Ectodermal cell (in vitro differentiated cells): ENCODE results near the gene MARS1.
"Not testable (repeated sequence)": the region's sequence is repeated elsewhere in the genome, so short reads cannot be mapped to it uniquely, and the experiment has no call there.

ENCODE experiments used
- H3K27ac ChIP-seq: 2 replicates; pipeline ENCODE4 v1.7.0; 2013; ENCODE audit warnings: mild to moderate bottlenecking, low read depth, low read length; ENCODE audit not compliant: insufficient read depth, poor library complexity, severe bottlenecking
- H3K27me3 ChIP-seq: 2 replicates; pipeline ENCODE4 v1.7.0; 2013; ENCODE audit warnings: mild to moderate bottlenecking, low read length; ENCODE audit not compliant: insufficient read depth, control insufficient read depth, poor library complexity, severe bottlenecking
- H3K36me3 ChIP-seq: one replicate; pipeline ENCODE4 v1.7.0; 2013; ENCODE audit warnings: low read length; ENCODE audit not compliant: control insufficient read depth, insufficient read depth
- H3K4me1 ChIP-seq: one replicate; pipeline ENCODE4 v1.7.0; 2013; ENCODE audit warnings: low read length; ENCODE audit not compliant: control insufficient read depth, insufficient read depth
- H3K4me3 ChIP-seq: 2 replicates; pipeline ENCODE4 v1.7.0; 2013; ENCODE audit warnings: low read depth, low read length, control low read depth; ENCODE audit not compliant: insufficient read depth
- H3K9me3 ChIP-seq: 2 replicates; pipeline ENCODE4 v1.7.0; 2013; ENCODE audit warnings: mild to moderate bottlenecking, low read length, moderate library complexity; ENCODE audit not compliant: control insufficient read depth
- WGBS, 2 experiments: methylation state at CpG; one replicate each; pipeline ENCODE4 v1.1.7; 2013; ENCODE audit warnings: missing lambda C conversion rate in 2 of 2; 5-methylcytosine and 5-hydroxymethylcytosine counted together

The MARS1 gene

GRCh38 chr12:57495051-57495701, 7.3 kb downstream of the MARS1 start:
- H3K4me1 ChIP-seq, H3K4me3 ChIP-seq, H3K9me3 ChIP-seq, H3K27ac ChIP-seq, H3K27me3 ChIP-seq: not testable (repeated sequence)
- 93 to 94% methylated on average over 46 to 48 of the region's 48 CpGs for WGBS, 2 experiments
- peaks cover 45% of the 10 kb centered on the region for H3K36me3 ChIP-seq

DNA sequence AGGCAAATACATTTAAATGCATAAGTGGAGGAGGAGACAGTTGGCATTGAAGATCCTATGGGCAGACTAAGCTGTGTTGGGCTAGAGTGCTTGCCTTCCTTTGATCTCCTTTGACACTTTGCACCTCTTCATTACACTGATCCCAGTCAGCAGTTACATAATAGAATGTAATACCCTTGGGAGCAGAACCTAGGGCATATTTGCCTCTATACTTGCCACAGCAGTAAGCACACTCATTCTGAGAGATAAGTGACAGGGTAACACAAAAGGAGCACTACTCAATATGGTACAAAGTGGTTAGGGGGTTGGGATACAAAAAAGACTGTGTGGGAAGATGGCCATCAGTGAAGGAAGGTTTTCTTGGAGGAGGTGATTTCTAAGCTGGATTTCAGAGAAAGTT, 9.0 kb downstream of the MARS1 start:
- Histone ChIP-seq H3K27me3 (no peaks in the 10 kb centered on the region), H3K4me3 (no peak overlapping the region), H3K4me1 (no peaks in the 10 kb centered on the region), H3K9me3 (no peaks in the 10 kb centered on the region), H3K27ac (no peak overlapping the region), H3K36me3 (peaks cover 45% of the 10 kb centered on the region)

- Histone ChIP-seq H3K36me3 (peaks cover 48% of the 10 kb centered on the region), H3K27me3 (no peaks in the 10 kb centered on the region), H3K9me3 (no peaks in the 10 kb centered on the region), H3K4me1 (no peaks in the 10 kb centered on the region), H3K4me3 (no peak overlapping the region), H3K27ac (no peak overlapping the region)
- 95 to 96% methylated on average over 12 of the region's 12 CpGs for WGBS, 2 experiments
Measured at GRCh38 chr12:57497223-57498131, 9.6 kb downstream of the MARS1 start.

DNA sequence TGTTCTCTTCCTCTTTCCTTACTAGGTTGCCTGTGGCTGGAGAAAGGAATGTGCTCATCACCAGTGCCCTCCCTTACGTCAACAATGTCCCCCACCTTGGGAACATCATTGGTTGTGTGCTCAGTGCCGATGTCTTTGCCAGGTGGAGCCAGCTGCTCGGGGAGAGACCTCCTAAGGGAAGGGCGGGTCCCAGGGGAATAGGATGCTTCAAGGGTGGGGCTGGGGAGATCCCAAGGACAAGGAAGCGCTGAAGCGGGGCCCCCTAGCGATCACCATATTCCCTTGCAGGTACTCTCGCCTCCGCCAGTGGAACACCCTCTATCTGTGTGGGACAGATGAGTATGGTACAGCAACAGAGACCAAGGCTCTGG, 10.2 kb downstream of the MARS1 start:
- Histone ChIP-seq H3K27ac (no peak overlapping the region), H3K9me3 (no peaks in the 10 kb centered on the region), H3K4me1 (no peaks in the 10 kb centered on the region), H3K4me3 (no peak overlapping the region), H3K27me3 (no peaks in the 10 kb centered on the region), H3K36me3 (peaks cover 48% of the 10 kb centered on the region)
- WGBS, 2 experiments = 94 to 96% methylated on average over 9 of the region's 9 CpGs

DNA sequence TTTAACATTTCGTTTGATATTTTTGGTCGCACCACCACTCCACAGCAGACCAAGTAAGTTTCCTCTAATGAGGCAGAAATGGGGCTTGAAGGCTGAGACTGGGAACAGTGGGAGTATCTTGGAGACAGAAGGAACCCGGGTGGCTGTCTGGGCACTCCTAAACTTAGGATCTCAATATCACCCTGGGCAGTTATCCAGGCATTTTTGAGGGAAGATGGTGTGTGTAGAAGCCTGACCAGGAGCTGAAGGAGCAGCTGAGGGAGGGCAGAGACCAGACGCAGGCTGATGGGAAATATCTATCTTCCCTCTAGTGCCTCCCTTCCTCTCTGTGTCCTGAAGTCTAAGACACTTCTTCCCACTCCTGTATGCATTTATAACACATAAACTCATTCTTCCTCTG, 10.7 kb downstream of the MARS1 start:
- WGBS, 2 experiments = 91 to 97% methylated on average over 4 of the region's 4 CpGs
- Histone ChIP-seq H3K27me3 (no peaks in the 10 kb centered on the region), H3K9me3 (no peaks in the 10 kb centered on the region), H3K4me3 (no peak overlapping the region), H3K4me1 (no peaks in the 10 kb centered on the region), H3K36me3 (peaks cover 48% of the 10 kb centered on the region), H3K27ac (no peak overlapping the region)

DNA sequence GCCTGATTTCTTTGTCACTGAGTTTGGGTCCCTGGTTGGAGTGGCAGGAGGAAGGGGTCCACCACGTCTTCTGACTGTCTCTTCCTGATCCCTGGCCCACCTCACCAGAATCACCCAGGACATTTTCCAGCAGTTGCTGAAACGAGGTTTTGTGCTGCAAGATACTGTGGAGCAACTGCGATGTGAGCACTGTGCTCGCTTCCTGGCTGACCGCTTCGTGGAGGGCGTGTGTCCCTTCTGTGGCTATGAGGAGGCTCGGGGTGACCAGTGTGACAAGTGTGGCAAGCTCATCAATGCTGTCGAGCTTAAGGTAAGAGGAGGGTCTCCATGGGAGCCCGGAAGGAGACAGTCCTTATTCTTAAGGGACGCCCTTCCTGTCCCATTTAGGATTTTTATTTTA, 12.3 kb downstream of the MARS1 start:
- no peaks in the 10 kb centered on the region for H3K4me1 ChIP-seq
- H3K27me3 ChIP-seq = no peaks in the 10 kb centered on the region
- no peak overlapping the region for H3K27ac ChIP-seq
- no peak overlapping the region for H3K4me3 ChIP-seq
- H3K9me3 ChIP-seq = no peaks in the 10 kb centered on the region
- H3K36me3 ChIP-seq = peaks cover 60% of the 10 kb centered on the region
- WGBS, 2 experiments = 97% methylated on average over 11 of the region's 11 CpGs

DNA sequence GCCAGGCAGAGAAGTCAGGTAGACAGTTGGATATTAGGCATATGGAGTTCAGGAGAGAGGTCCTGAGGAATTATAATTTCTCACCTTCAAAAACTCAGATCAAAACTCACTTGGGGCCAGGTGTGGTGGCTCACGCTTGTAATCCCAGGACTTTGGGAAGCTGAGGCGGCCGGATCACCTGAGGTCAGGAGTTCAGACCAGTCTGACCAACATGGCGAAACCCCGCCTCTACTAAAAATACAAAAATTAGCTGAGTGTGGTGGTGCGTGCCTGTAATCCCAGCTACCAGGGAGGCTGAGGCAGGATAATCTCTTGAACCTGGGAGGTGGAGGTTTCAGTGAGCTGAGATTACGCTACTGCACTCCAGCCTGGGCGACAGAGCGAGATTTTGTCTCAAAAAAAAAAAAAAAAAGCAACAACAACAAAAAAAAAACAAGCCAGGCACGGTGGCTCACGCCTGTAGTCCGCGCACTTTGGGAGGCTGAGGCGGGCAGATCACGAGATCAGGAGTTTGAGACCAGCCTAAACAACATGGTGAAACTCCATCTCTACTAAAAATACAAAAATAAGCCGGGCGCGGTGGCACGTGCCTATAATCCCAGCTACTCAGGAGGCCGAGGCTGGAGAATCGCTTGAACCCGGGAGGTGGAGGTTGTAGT, 14.6 kb downstream of the MARS1 start:
- H3K9me3 ChIP-seq, H3K27me3 ChIP-seq, H3K27ac ChIP-seq, H3K4me1 ChIP-seq, H3K4me3 ChIP-seq: not testable (repeated sequence)
- WGBS, 2 experiments = 95 to 96% methylated on average over 21 to 22 of the region's 22 CpGs
- peaks cover 71% of the 10 kb centered on the region for H3K36me3 ChIP-seq

GRCh38 chr12:57506541-57506940, 18.7 kb downstream of the MARS1 start:
- not testable (repeated sequence) for H3K4me1 ChIP-seq, H3K9me3 ChIP-seq, H3K27me3 ChIP-seq, H3K27ac ChIP-seq, H3K4me3 ChIP-seq
- peaks cover 55% of the 10 kb centered on the region for H3K36me3 ChIP-seq
- 94% methylated on average over 3 of the region's 4 CpGs for WGBS, 2 experiments

DNA sequence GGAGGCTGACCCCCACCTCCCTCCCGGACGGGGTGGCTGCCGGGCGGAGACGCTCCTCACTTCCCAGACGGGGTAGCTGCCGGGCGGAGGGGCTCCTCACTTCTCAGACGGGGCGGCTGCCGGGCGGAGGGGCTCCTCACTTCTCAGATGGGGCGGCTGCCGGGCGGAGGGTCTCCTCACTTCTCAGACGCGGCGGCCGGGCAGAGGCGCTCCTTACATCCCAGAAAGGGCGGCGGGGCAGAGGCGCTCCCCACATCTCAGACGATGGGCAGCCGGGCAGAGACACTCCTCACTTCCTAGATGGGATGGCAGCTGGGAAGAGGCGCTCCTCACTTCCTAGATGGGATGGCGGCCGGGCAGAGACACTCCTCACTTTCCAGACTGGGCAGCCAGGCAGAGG, 19.9 kb downstream of the MARS1 start:
- peaks cover 60% of the 10 kb centered on the region for H3K36me3 ChIP-seq
- H3K27ac ChIP-seq, H3K4me1 ChIP-seq, H3K9me3 ChIP-seq, H3K27me3 ChIP-seq, H3K4me3 ChIP-seq: not testable (repeated sequence)
- WGBS, 2 experiments = 96 to 98% methylated on average over 18 to 27 of the region's 28 CpGs

- H3K9me3 ChIP-seq = no peaks in the 10 kb centered on the region
- no peak overlapping the region for H3K4me3 ChIP-seq
- WGBS, 2 experiments = 92 to 98% methylated on average over 4 of the region's 4 CpGs
- H3K36me3 ChIP-seq = peaks cover 53% of the 10 kb centered on the region
- no peak overlapping the region for H3K27ac ChIP-seq
- H3K27me3 ChIP-seq = no peaks in the 10 kb centered on the region
- no peaks in the 10 kb centered on the region for H3K4me1 ChIP-seq
Measured at GRCh38 chr12:57511161-57511560, 23.3 kb downstream of the MARS1 start.
